PFSK-1 (cell line): ENCODE results near the gene RNPS1.

ENCODE experiments used
- POLR2AphosphoS5 ChIP-seq: IDR thresholded peaks from 2 replicates; pipeline ENCODE4 v1.6.1; 2012; ENCODE audit warnings: low read depth, mild to moderate bottlenecking, control low read depth, low read length, moderate library complexity
- TF ChIP-seq, protein P1 (sequence below), 2 experiments: IDR thresholded peaks; 2 replicates each; pipeline versions ENCODE4 v1.6.1 to v1.8.0; 2011 to 2012; ENCODE audit warnings: low read depth in 2 of 2, low read length in 2 of 2, control low read depth in 1 of 2, inconsistent platforms in 1 of 2, mild to moderate bottlenecking in 1 of 2, moderate library complexity in 1 of 2; ENCODE audit not compliant: insufficient read depth in 1 of 2

DNA sequence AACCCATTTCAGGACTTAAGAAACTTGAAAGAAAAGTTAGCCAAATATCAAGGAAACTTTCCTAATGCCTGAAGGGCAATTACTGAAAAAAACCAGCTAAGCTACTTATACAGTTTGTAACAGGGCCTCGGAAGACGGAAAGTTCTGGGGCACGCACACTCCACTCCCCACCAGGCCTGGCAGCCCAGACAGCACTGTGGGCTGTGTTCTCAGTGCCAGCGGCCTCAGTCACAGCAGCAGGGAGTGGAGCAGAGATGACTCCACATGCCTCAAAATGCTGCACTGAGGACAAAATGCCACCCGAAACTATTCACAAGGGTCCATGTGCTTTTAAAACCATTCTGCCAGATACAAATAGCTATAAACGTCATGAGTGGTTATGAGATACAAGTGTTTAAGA lies 10.2 kb downstream of the RNPS1 start:
- TF ChIP-seq, protein P1, sequence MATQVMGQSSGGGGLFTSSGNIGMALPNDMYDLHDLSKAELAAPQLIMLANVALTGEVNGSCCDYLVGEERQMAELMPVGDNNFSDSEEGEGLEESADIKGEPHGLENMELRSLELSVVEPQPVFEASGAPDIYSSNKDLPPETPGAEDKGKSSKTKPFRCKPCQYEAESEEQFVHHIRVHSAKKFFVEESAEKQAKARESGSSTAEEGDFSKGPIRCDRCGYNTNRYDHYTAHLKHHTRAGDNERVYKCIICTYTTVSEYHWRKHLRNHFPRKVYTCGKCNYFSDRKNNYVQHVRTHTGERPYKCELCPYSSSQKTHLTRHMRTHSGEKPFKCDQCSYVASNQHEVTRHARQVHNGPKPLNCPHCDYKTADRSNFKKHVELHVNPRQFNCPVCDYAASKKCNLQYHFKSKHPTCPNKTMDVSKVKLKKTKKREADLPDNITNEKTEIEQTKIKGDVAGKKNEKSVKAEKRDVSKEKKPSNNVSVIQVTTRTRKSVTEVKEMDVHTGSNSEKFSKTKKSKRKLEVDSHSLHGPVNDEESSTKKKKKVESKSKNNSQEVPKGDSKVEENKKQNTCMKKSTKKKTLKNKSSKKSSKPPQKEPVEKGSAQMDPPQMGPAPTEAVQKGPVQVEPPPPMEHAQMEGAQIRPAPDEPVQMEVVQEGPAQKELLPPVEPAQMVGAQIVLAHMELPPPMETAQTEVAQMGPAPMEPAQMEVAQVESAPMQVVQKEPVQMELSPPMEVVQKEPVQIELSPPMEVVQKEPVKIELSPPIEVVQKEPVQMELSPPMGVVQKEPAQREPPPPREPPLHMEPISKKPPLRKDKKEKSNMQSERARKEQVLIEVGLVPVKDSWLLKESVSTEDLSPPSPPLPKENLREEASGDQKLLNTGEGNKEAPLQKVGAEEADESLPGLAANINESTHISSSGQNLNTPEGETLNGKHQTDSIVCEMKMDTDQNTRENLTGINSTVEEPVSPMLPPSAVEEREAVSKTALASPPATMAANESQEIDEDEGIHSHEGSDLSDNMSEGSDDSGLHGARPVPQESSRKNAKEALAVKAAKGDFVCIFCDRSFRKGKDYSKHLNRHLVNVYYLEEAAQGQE (IDR thresholded peaks at IDR 0.05; ENCODE audit: insufficient read depth in 1 of 2, low read depth in 2 of 2, low read length in 2 of 2), result no peak
- TF ChIP-seq POLR2AphosphoS5, result no peak
